Activated naive CD8-positive, alpha-beta T cell treated with anti-CD3 and anti-CD28 coated beads for 36 hours (primary cell): Measurements from ENCODE around the gene VOPP1. TPM values are rescaled to one million over a fixed set of nuclear protein-coding genes. Genes with fewer than 3 reads are reported as not detected.

Source experiments
- DNase-seq: peaks from one replicate; pipeline ENCODE4 v3.0.0; 2021
- H3K27ac Mint-ChIP-seq: one replicate; pipeline ENCODE4 v1.8.0; 2022; ENCODE audit warnings: mild to moderate bottlenecking, moderate library complexity, mixed read lengths
- H3K27me3 Mint-ChIP-seq: one replicate; pipeline ENCODE4 v1.8.0; 2022; ENCODE audit warnings: mild to moderate bottlenecking, mixed read lengths
- H3K36me3 Mint-ChIP-seq: one replicate; pipeline ENCODE4 v1.8.0; 2021; ENCODE audit warnings: mild to moderate bottlenecking, mixed read lengths
- H3K4me1 Mint-ChIP-seq: one replicate; pipeline ENCODE4 v1.8.0; 2021; ENCODE audit warnings: mixed read lengths
- H3K4me3 Mint-ChIP-seq: one replicate; pipeline ENCODE4 v1.8.0; 2022; ENCODE audit warnings: mild to moderate bottlenecking, moderate library complexity, mixed read lengths
- H3K9me3 Mint-ChIP-seq: one replicate; pipeline ENCODE4 v1.8.0; 2022; ENCODE audit warnings: mixed read lengths
- total RNA-seq, 2 experiments: library from RNA; stranded (reverse); gene quantifications; one replicate each; pipeline ENCODE4 v1.2.3, GENCODE V29; 2021

Gene VOPP1
- total RNA-seq, 2 experiments from 2014 or later = 49.0 to 50.5 TPM

DNA sequence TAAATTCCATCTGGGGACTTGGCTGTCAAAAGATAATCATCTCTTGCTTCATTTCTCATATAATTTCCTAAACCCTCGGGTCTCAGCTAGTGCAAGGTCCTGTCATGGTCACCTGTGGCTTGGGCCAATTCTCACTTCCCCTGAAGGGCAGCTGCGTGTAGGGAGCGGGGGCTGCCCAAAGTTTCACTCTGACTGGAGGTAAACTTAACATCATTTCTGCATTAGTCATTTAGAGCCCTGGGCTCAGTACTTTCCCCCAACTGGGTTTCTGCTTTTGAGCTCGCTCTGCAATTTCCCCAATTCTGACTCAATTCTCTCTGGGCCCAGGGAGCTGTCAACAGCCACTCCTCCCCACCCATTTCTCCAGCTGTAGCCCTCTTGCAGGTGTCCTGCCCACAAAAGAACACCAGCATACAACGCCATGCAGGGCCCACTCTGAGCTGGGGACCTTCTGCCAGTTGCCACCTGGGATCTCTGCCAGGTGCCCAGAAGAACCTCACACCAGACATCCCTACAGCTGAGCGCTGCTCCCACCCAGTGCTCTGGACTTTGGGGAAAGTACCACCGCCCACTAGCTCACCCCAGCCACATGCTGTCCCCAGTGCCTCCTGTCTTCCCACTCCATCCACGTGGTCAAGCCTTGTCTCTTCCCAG is 37.9 kb downstream of the VOPP1 start:
- DNase-seq = peak; percentile 81
- Mint-ChIP-seq H3K4me1 (peaks cover 89% of the 10 kb centered on the region), H3K9me3 (peaks cover 2% of the 10 kb centered on the region), H3K4me3 (peak overlapping the region; percentile 68), H3K36me3 (peaks cover 22% of the 10 kb centered on the region), H3K27me3 (no peaks in the 10 kb centered on the region), H3K27ac (peak overlapping the region; percentile 97)

- H3K4me1 Mint-ChIP-seq = peaks cover 85% of the 10 kb centered on the region
- H3K36me3 Mint-ChIP-seq = peaks cover 22% of the 10 kb centered on the region
- H3K4me3 Mint-ChIP-seq = peak overlapping the region; percentile 68
- peak overlapping the region; percentile 97 for H3K27ac Mint-ChIP-seq
- H3K27me3 Mint-ChIP-seq = no peaks in the 10 kb centered on the region
- no peak for DNase-seq
- H3K9me3 Mint-ChIP-seq = peaks cover 2% of the 10 kb centered on the region
These were observed 38.6 kb downstream of the VOPP1 start for GRCh38 chr7:55533729-55534080.

DNA sequence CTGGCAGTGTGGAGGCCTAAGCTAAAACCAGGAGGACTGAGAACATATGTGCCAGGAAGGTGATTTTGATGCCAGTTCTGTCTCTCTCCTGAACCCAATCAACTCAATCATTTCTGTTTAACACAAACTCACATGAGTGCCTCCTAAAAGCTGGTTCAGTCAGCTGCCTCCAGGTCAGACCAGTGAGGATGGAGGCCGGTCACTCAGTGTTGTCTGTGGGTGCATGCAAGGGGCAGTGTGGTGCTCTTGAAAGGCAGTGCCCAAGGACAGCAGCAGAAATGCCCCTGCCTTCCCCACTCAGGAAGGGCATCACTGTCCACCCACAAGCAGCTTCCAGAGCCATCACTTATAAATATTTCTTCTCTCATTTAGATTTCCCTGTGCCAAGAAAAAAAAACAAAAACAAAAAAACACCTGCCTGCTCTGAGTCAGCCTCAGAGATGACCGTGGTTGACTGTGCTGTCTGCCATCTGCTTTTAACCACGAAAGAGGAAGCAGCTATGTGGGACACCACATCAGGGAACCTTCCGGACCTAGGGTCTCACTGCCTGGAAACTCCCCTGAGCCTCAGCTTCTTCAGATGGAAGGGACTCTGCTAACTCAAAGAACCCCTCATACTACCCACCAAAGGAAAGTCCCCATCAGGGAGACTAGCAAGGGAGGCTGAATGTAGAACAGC is 39.1 kb downstream of the VOPP1 start:
- H3K27ac Mint-ChIP-seq = peak overlapping the region; percentile 97
- no peaks in the 10 kb centered on the region for H3K27me3 Mint-ChIP-seq
- peaks cover 19% of the 10 kb centered on the region for H3K36me3 Mint-ChIP-seq
- peaks cover 80% of the 10 kb centered on the region for H3K4me1 Mint-ChIP-seq
- H3K4me3 Mint-ChIP-seq = peak overlapping the region; percentile 68
- peaks cover 2% of the 10 kb centered on the region for H3K9me3 Mint-ChIP-seq
- DNase-seq = peak; percentile 84

- peaks cover 2% of the 10 kb centered on the region for H3K9me3 Mint-ChIP-seq
- no peaks in the 10 kb centered on the region for H3K27me3 Mint-ChIP-seq
- H3K27ac Mint-ChIP-seq = peak overlapping the region; percentile 97
- peaks cover 14% of the 10 kb centered on the region for H3K36me3 Mint-ChIP-seq
- H3K4me1 Mint-ChIP-seq = peaks cover 75% of the 10 kb centered on the region
- H3K4me3 Mint-ChIP-seq = no peak overlapping the region
- DNase-seq = no peak
These were observed 40.0 kb downstream of the VOPP1 start for GRCh38 chr7:55532150-55532917.

- Mint-ChIP-seq H3K4me3 (no peak overlapping the region), H3K9me3 (peaks cover 2% of the 10 kb centered on the region), H3K27ac (peak overlapping the region; percentile 46), H3K36me3 (peaks cover 14% of the 10 kb centered on the region), H3K4me1 (peaks cover 72% of the 10 kb centered on the region), H3K27me3 (no peaks in the 10 kb centered on the region)
- no peak for DNase-seq
These were observed 40.8 kb downstream of the VOPP1 start for GRCh38 chr7:55531536-55531935.

GRCh38 chr7:55527307-55527706 is 45.0 kb downstream of the VOPP1 start:
- H3K4me1 Mint-ChIP-seq = peaks cover 52% of the 10 kb centered on the region
- peaks cover 13% of the 10 kb centered on the region for H3K36me3 Mint-ChIP-seq
- no peak overlapping the region for H3K27ac Mint-ChIP-seq
- peaks cover 2% of the 10 kb centered on the region for H3K9me3 Mint-ChIP-seq
- no peaks in the 10 kb centered on the region for H3K27me3 Mint-ChIP-seq
- no peak for DNase-seq
- no peak overlapping the region for H3K4me3 Mint-ChIP-seq

GRCh38 chr7:55526770-55527169 is 45.5 kb downstream of the VOPP1 start:
- Mint-ChIP-seq H3K4me1 (peaks cover 47% of the 10 kb centered on the region), H3K9me3 (peaks cover 2% of the 10 kb centered on the region), H3K27me3 (no peaks in the 10 kb centered on the region), H3K27ac (no peak overlapping the region), H3K36me3 (peaks cover 13% of the 10 kb centered on the region), H3K4me3 (no peak overlapping the region)
- DNase-seq = no peak

DNA sequence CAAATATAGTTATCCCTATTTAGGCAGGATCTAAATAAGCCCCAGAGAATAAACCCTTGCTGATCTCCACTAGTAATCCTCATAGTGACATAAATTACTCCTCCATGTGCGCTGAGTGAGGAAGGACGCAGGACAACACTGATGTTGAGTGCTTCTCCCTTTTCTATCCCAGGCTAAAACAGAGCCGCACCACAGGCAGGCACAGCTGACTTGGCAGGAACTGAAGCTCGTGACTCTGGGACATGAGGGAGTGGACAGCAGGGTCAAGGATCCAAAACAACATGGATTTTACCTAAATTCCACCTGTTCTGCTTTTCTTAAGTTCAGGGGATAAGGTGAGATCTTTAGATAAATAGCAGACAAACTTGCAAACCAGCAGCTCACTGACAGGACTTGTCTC is 46.0 kb downstream of the VOPP1 start:
- no peak for DNase-seq
- H3K36me3 Mint-ChIP-seq = peaks cover 8% of the 10 kb centered on the region
- H3K4me1 Mint-ChIP-seq = peaks cover 43% of the 10 kb centered on the region
- no peak overlapping the region for H3K4me3 Mint-ChIP-seq
- H3K9me3 Mint-ChIP-seq = no peaks in the 10 kb centered on the region
- H3K27me3 Mint-ChIP-seq = no peaks in the 10 kb centered on the region
- H3K27ac Mint-ChIP-seq = no peak overlapping the region

DNA sequence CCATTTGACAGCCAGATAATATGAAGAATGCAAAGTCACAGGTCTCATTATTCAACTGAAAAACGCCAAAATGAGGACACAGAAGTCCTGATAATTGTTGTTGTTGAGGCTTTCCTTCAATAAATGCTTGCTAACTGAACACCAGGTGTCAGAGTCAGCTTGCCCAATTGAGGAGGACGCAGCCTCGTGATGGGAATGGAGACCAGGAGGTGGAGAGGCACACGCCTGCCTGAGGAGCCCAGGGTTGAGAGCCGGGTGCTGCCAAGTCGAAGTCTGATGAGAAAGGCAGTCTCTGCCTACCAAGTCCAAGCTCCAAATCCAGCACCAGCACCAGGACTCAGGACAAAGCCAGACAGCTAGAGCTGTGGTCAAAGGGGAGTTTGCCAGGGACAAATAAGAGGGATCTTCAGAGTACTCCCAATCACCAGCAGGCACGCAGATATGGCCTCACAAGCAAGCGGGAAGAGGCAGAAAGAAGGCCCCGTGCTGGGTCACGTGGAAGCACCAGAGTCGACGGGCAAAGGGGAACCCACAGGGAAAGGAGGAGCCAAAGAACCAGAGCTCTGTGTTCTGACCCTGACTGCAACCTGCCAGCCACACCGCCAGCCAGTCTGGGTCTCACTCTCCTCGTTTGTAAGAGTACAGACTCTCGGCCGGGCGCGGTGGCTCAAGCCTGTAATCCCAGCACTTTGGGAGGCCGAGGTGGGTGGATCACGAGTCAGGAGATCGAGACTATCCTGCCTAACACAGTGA is 47.6 kb downstream of the VOPP1 start:
- no peak for DNase-seq
- Mint-ChIP-seq H3K4me3 (no peak overlapping the region), H3K27ac (no peak overlapping the region), H3K36me3 (peaks cover 5% of the 10 kb centered on the region), H3K27me3 (no peaks in the 10 kb centered on the region), H3K4me1 (peaks cover 31% of the 10 kb centered on the region), H3K9me3 (no peaks in the 10 kb centered on the region)

DNA sequence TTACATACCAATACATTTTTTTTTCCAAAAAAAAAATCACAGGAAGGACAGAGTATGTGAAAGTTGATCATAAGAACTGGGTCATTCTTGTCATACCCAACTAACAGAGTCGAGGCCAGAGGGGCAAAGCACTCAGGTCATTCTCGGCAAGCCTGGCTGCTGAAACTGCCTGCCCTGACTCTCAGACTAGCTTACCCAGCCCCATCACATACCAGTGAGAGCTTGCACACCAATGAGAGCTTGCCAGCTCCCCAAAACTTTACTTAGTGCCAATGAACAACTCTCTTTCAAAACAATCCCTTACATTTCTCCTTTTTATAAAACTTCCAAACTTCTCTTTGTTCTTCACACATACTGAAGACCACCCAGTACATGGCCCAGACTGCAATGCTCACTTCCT is 48.9 kb downstream of the VOPP1 start:
- Mint-ChIP-seq H3K9me3 (no peaks in the 10 kb centered on the region), H3K4me3 (no peak overlapping the region), H3K4me1 (peaks cover 28% of the 10 kb centered on the region), H3K27me3 (no peaks in the 10 kb centered on the region), H3K27ac (no peak overlapping the region), H3K36me3 (peaks cover 9% of the 10 kb centered on the region)
- no peak for DNase-seq

GRCh38 chr7:55521917-55522902 is 50.1 kb downstream of the VOPP1 start:
- H3K36me3 Mint-ChIP-seq = peaks cover 16% of the 10 kb centered on the region
- H3K27ac Mint-ChIP-seq = no peak overlapping the region
- H3K4me3 Mint-ChIP-seq = no peak overlapping the region
- no peaks in the 10 kb centered on the region for H3K9me3 Mint-ChIP-seq
- no peak for DNase-seq
- no peaks in the 10 kb centered on the region for H3K27me3 Mint-ChIP-seq
- H3K4me1 Mint-ChIP-seq = peaks cover 28% of the 10 kb centered on the region

DNA sequence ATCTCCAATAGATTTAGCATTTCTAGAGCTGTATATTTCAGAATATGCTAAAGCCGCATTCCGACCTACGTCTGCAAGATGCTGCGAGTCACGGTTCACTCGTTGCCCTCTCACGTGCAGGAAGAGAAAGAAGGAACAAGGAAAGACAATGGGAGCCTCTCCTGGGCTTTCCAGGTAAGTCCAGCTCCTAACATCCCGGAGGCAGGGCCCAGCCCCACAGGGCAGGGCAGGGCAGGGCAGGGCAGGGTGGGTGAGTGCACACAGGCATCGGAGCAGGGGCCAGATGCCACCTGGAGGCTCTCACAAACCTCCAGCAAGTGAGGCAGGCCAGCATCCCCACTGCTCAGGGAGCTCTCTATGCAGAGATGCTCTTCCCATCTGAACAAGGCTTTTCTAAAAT is 50.8 kb downstream of the VOPP1 start:
- no peaks in the 10 kb centered on the region for H3K9me3 Mint-ChIP-seq
- peaks cover 18% of the 10 kb centered on the region for H3K36me3 Mint-ChIP-seq
- DNase-seq = no peak
- no peak overlapping the region for H3K4me3 Mint-ChIP-seq
- H3K27me3 Mint-ChIP-seq = no peaks in the 10 kb centered on the region
- peaks cover 27% of the 10 kb centered on the region for H3K4me1 Mint-ChIP-seq
- H3K27ac Mint-ChIP-seq = no peak overlapping the region

GRCh38 chr7:55520426-55521140 is 51.7 kb downstream of the VOPP1 start:
- no peak for DNase-seq
- H3K27ac Mint-ChIP-seq = no peak overlapping the region
- no peaks in the 10 kb centered on the region for H3K9me3 Mint-ChIP-seq
- no peaks in the 10 kb centered on the region for H3K27me3 Mint-ChIP-seq
- H3K4me1 Mint-ChIP-seq = peaks cover 27% of the 10 kb centered on the region
- H3K36me3 Mint-ChIP-seq = peaks cover 21% of the 10 kb centered on the region
- no peak overlapping the region for H3K4me3 Mint-ChIP-seq
